Vagina (tissue), 2 donors: ENCODE results near the gene CBX7. TPM values are rescaled to one million over a fixed set of nuclear protein-coding genes. Genes with fewer than 3 reads are reported as not detected.
"Not testable (repeated sequence)": the region's sequence is repeated elsewhere in the genome, so short reads cannot be mapped to it uniquely, and the experiment has no call there.

Source experiments
- DNase-seq, 2 donors: peaks; one replicate each; pipeline ENCODE4 v3.0.0-alpha.2; 2017; ENCODE audit errors: extremely low spot score in 2 of 2
- H3K27ac ChIP-seq: fragments of 200-600 bp; sonication (generic); one replicate; pipeline ENCODE4 v1.5.1; 2019
- H3K27me3 ChIP-seq: fragments of 200-600 bp; sonication (generic); one replicate; pipeline ENCODE4 v1.5.1; 2019
- H3K36me3 ChIP-seq, 2 donors: fragments of 200-600 bp; sonication (generic); one replicate each; pipeline ENCODE4 v1.5.1; 2017 to 2019
- H3K4me1 ChIP-seq: fragments of 200-600 bp; sonication (generic); one replicate; pipeline ENCODE4 v1.5.1; 2019
- H3K4me3 ChIP-seq, 2 donors: fragments of 200-600 bp; sonication (generic); 1 replicate in 1 of 2; 2 replicates in 1 of 2; pipeline ENCODE4 v1.5.1; 2016 to 2019
- H3K9me3 ChIP-seq: fragments of 200-600 bp; sonication (generic); one replicate; pipeline ENCODE4 v1.5.1; 2019
- CTCF ChIP-seq, 3 experiments: fragments of 450-650 bp in 2 of 3; fragments of 200-600 bp in 1 of 3; sonication (generic) in 1 of 3; IDR thresholded peaks; one replicate each; pipeline ENCODE4 v1.5.1; 2017 to 2019; ENCODE audit warnings: antibody characterized with exemption in 3 of 3, mild to moderate bottlenecking in 2 of 3, moderate library complexity in 2 of 3
- POLR2A ChIP-seq, 2 donors: fragments of 450-650 bp; IDR thresholded peaks; one replicate each; pipeline ENCODE4 v1.6.1; 2017; ENCODE audit warnings: antibody characterized with exemption in 2 of 2, mild to moderate bottlenecking in 2 of 2, moderate library complexity in 2 of 2
- POLR2AphosphoS5 ChIP-seq, 2 donors: sonication (generic); formaldehyde crosslinking; IDR thresholded peaks; one replicate each; pipeline ENCODE4 v1.9.0; 2017; ENCODE audit warnings: antibody characterized with exemption in 2 of 2, mild to moderate bottlenecking in 2 of 2, low read depth in 1 of 2; ENCODE audit not compliant: insufficient read depth in 1 of 2
- intact Hi-C: fragments of 100-400 bp; cut with DNase I; formaldehyde crosslinking; loops from one replicate; pipeline ENCODE4 v1.15.1; 2023
- total RNA-seq: library from RNA; depleted of rRNA; stranded (reverse); fragments of >200 nt; gene quantifications from one replicate; pipeline ENCODE4 v1.2.3, GENCODE V29; 2016

Gene CBX7
- total RNA-seq, 1 donor from 2014 or later, result 98.0 TPM

GRCh38 chr22:39171623-39172264, 19.3 kb upstream of the CBX7 start:
- no peak for DNase-seq
- no peak for TF ChIP-seq CTCF (IDR thresholded peaks at IDR 0.05)
- TF ChIP-seq POLR2A (IDR thresholded peaks at IDR 0.05), result no peak
- no peak for TF ChIP-seq POLR2AphosphoS5 (IDR thresholded peaks at IDR 0.05; ENCODE audit: insufficient read depth in 1 of 2, low read depth in 1 of 2)
- intact Hi-C loops, result loop anchor here (2.0 to 10.0 kb wide), 2 partner anchors 147 to 353 kb away; partner anchors contain the start of genes ATF4 and RPL3

GRCh38 chr22:39170825-39171622, 18.5 kb upstream of the CBX7 start:
- Histone ChIP-seq H3K9me3 (no peaks in the 10 kb centered on the region), H3K27ac (peak overlapping the region; percentile 30), H3K4me3 (peak overlapping the region; percentile 9 to 19), H3K36me3 (no peaks in the 10 kb centered on the region), H3K27me3 (no peaks in the 10 kb centered on the region), H3K4me1 (peaks cover 51% of the 10 kb centered on the region)
- no peak for TF ChIP-seq POLR2A (IDR thresholded peaks at IDR 0.05)
- peak; percentile 55 to 69 for TF ChIP-seq POLR2AphosphoS5 (IDR thresholded peaks at IDR 0.05; ENCODE audit: insufficient read depth in 1 of 2, low read depth in 1 of 2)
- TF ChIP-seq CTCF (IDR thresholded peaks at IDR 0.05), result peak; percentile 88 to 99 (median 90)
- no peak for DNase-seq
- intact Hi-C loops, result loop anchor here (2.0 to 10.0 kb wide), 2 partner anchors 148 to 354 kb away; partner anchors contain the start of genes ATF4 and RPL3

More at GRCh38 chr22:39171623-39172264, 19.3 kb upstream of the CBX7 start:
- H3K4me3 ChIP-seq, result no peak overlapping the region
- H3K4me1 ChIP-seq, result peaks cover 58% of the 10 kb centered on the region
- no peaks in the 10 kb centered on the region for H3K27me3 ChIP-seq
- no peaks in the 10 kb centered on the region for H3K9me3 ChIP-seq
- H3K36me3 ChIP-seq, result no peaks in the 10 kb centered on the region
- peak overlapping the region; percentile 30 for H3K27ac ChIP-seq

GRCh38 chr22:39169797-39170466, 17.5 kb upstream of the CBX7 start:
- H3K27me3 ChIP-seq, result no peaks in the 10 kb centered on the region
- H3K9me3 ChIP-seq, result no peaks in the 10 kb centered on the region
- H3K4me1 ChIP-seq, result peaks cover 40% of the 10 kb centered on the region
- no peak overlapping the region for H3K4me3 ChIP-seq
- intact Hi-C loops, result loop anchor here (2.0 to 10.0 kb wide), 3 partner anchors 141 to 355 kb away; partner anchors contain the start of genes ATF4 and RPL3
- no peak overlapping the region for H3K27ac ChIP-seq
- no peaks in the 10 kb centered on the region for H3K36me3 ChIP-seq
- TF ChIP-seq POLR2AphosphoS5 (IDR thresholded peaks at IDR 0.05; ENCODE audit: insufficient read depth in 1 of 2, low read depth in 1 of 2) (no peak), POLR2A (IDR thresholded peaks at IDR 0.05) (no peak), CTCF (IDR thresholded peaks at IDR 0.05) (no peak)
- DNase-seq, result no peak

GRCh38 chr22:39166547-39166946, 14.1 kb upstream of the CBX7 start:
- TF ChIP-seq POLR2A (IDR thresholded peaks at IDR 0.05) (no peak), CTCF (IDR thresholded peaks at IDR 0.05) (no peak), POLR2AphosphoS5 (IDR thresholded peaks at IDR 0.05; ENCODE audit: insufficient read depth in 1 of 2, low read depth in 1 of 2) (no peak)
- no peaks in the 10 kb centered on the region for H3K9me3 ChIP-seq
- peaks cover 8% of the 10 kb centered on the region for H3K4me1 ChIP-seq
- intact Hi-C loops, result no loop called here
- H3K36me3 ChIP-seq, result no peaks in the 10 kb centered on the region
- no peak for DNase-seq
- H3K27ac ChIP-seq, result no peak overlapping the region
- no peaks in the 10 kb centered on the region for H3K27me3 ChIP-seq
- H3K4me3 ChIP-seq, result no peak overlapping the region

GRCh38 chr22:39156093-39156492, 3.6 kb upstream of the CBX7 start:
- H3K4me1 ChIP-seq, result peaks cover 21% of the 10 kb centered on the region
- DNase-seq, H3K36me3 ChIP-seq, H3K27me3 ChIP-seq, H3K9me3 ChIP-seq, H3K4me3 ChIP-seq, H3K27ac ChIP-seq, intact Hi-C loops: not testable (repeated sequence)
